ENCODE measurements around the gene HUWE1.

HUWE1 gene

GRCh38 chrX:53669258-53669657 lies 17.3 kb downstream of the HUWE1 start:
- Mint-ChIP-seq H3K27me3 (peaks cover 23% of the 10 kb centered on the region), H3K9me3 (no peaks in the 10 kb centered on the region), H3K4me3 (no peak overlapping the region), H3K36me3 (ENCODE audit: low read depth) (peaks cover 87% of the 10 kb centered on the region), H3K27ac (no peak overlapping the region), H3K4me1 (ENCODE audit: low read depth) (peaks cover 41% of the 10 kb centered on the region)
- DNase-seq = no peak

- Mint-ChIP-seq H3K36me3 (ENCODE audit: low read depth) (peaks cover 94% of the 10 kb centered on the region), H3K27ac (peak overlapping the region; percentile 7), H3K4me3 (no peak overlapping the region), H3K4me1 (ENCODE audit: low read depth) (peaks cover 42% of the 10 kb centered on the region), H3K9me3 (no peaks in the 10 kb centered on the region), H3K27me3 (peaks cover 24% of the 10 kb centered on the region)
- DNase-seq = no peak
Measured at GRCh38 chrX:53666171-53666570, 20.3 kb downstream of the HUWE1 start.

- DNase-seq = no peak
- Mint-ChIP-seq H3K27ac (peak overlapping the region; percentile 73), H3K4me3 (no peak overlapping the region), H3K9me3 (no peaks in the 10 kb centered on the region), H3K36me3 (ENCODE audit: low read depth) (peaks cover 92% of the 10 kb centered on the region), H3K4me1 (ENCODE audit: low read depth) (peaks cover 55% of the 10 kb centered on the region), H3K27me3 (peaks cover 25% of the 10 kb centered on the region)
Measured at GRCh38 chrX:53660004-53660403, 26.5 kb downstream of the HUWE1 start.

- no peak overlapping the region for H3K4me3 Mint-ChIP-seq
- H3K9me3 Mint-ChIP-seq = no peaks in the 10 kb centered on the region
- no peak for DNase-seq
- H3K36me3 Mint-ChIP-seq (ENCODE audit: low read depth) = peaks cover 92% of the 10 kb centered on the region
- H3K27me3 Mint-ChIP-seq = peaks cover 34% of the 10 kb centered on the region
- peaks cover 62% of the 10 kb centered on the region for H3K4me1 Mint-ChIP-seq (ENCODE audit: low read depth)
- peak overlapping the region; percentile 23 for H3K27ac Mint-ChIP-seq
Measured at GRCh38 chrX:53659039-53659438, 27.5 kb downstream of the HUWE1 start.

- peaks cover 90% of the 10 kb centered on the region for H3K36me3 Mint-ChIP-seq (ENCODE audit: low read depth)
- H3K9me3 Mint-ChIP-seq = no peaks in the 10 kb centered on the region
- peak overlapping the region; percentile 22 for H3K27ac Mint-ChIP-seq
- no peak overlapping the region for H3K4me3 Mint-ChIP-seq
- H3K4me1 Mint-ChIP-seq (ENCODE audit: low read depth) = peaks cover 57% of the 10 kb centered on the region
- no peak for DNase-seq
- H3K27me3 Mint-ChIP-seq = peaks cover 31% of the 10 kb centered on the region
Measured at GRCh38 chrX:53656845-53657244, 29.7 kb downstream of the HUWE1 start.

- peaks cover 47% of the 10 kb centered on the region for H3K4me1 Mint-ChIP-seq (ENCODE audit: low read depth)
- H3K36me3 Mint-ChIP-seq (ENCODE audit: low read depth) = peaks cover 91% of the 10 kb centered on the region
- H3K4me3 Mint-ChIP-seq = no peak overlapping the region
- H3K9me3 Mint-ChIP-seq = no peaks in the 10 kb centered on the region
- DNase-seq = no peak
- peak overlapping the region; percentile 80 for H3K27ac Mint-ChIP-seq
- peaks cover 38% of the 10 kb centered on the region for H3K27me3 Mint-ChIP-seq
Measured at GRCh38 chrX:53654376-53654775, 32.1 kb downstream of the HUWE1 start.

- Mint-ChIP-seq H3K4me3 (no peak overlapping the region), H3K36me3 (ENCODE audit: low read depth) (peaks cover 93% of the 10 kb centered on the region), H3K27me3 (peaks cover 34% of the 10 kb centered on the region), H3K4me1 (ENCODE audit: low read depth) (peaks cover 8% of the 10 kb centered on the region), H3K27ac (peak overlapping the region; percentile 38), H3K9me3 (no peaks in the 10 kb centered on the region)
- DNase-seq = no peak
Measured at GRCh38 chrX:53644751-53645150, 41.8 kb downstream of the HUWE1 start.

GRCh38 chrX:53642337-53642736 lies 44.2 kb downstream of the HUWE1 start:
- H3K4me3 Mint-ChIP-seq = no peak overlapping the region
- peaks cover 8% of the 10 kb centered on the region for H3K4me1 Mint-ChIP-seq (ENCODE audit: low read depth)
- peaks cover 92% of the 10 kb centered on the region for H3K36me3 Mint-ChIP-seq (ENCODE audit: low read depth)
- no peaks in the 10 kb centered on the region for H3K9me3 Mint-ChIP-seq
- no peak for DNase-seq
- peaks cover 27% of the 10 kb centered on the region for H3K27me3 Mint-ChIP-seq
- H3K27ac Mint-ChIP-seq = peak overlapping the region; percentile 12

- Mint-ChIP-seq H3K4me1 (ENCODE audit: low read depth) (peaks cover 7% of the 10 kb centered on the region), H3K9me3 (no peaks in the 10 kb centered on the region), H3K27ac (no peak overlapping the region), H3K4me3 (no peak overlapping the region), H3K36me3 (ENCODE audit: low read depth) (peaks cover 90% of the 10 kb centered on the region), H3K27me3 (peaks cover 27% of the 10 kb centered on the region)
- DNase-seq = no peak
Measured at GRCh38 chrX:53639257-53639656, 47.3 kb downstream of the HUWE1 start.

GRCh38 chrX:53637479-53637878 lies 49.0 kb downstream of the HUWE1 start:
- Mint-ChIP-seq H3K27me3 (peaks cover 30% of the 10 kb centered on the region), H3K4me3 (no peak overlapping the region), H3K27ac (no peak overlapping the region), H3K4me1 (ENCODE audit: low read depth) (peaks cover 7% of the 10 kb centered on the region), H3K36me3 (ENCODE audit: low read depth) (peaks cover 91% of the 10 kb centered on the region), H3K9me3 (no peaks in the 10 kb centered on the region)
- no peak for DNase-seq

- Mint-ChIP-seq H3K36me3 (ENCODE audit: low read depth) (peaks cover 95% of the 10 kb centered on the region), H3K27me3 (peaks cover 39% of the 10 kb centered on the region)
Measured at GRCh38 chrX:53631156-53631555, 55.4 kb downstream of the HUWE1 start.

GRCh38 chrX:53630261-53630660 lies 56.3 kb downstream of the HUWE1 start:
- Mint-ChIP-seq H3K4me3 (no peak overlapping the region), H3K9me3 (no peaks in the 10 kb centered on the region), H3K27me3 (peaks cover 32% of the 10 kb centered on the region), H3K27ac (peak overlapping the region; percentile 9), H3K4me1 (ENCODE audit: low read depth) (peaks cover 2% of the 10 kb centered on the region), H3K36me3 (ENCODE audit: low read depth) (peaks cover 93% of the 10 kb centered on the region)
- DNase-seq = no peak

More at GRCh38 chrX:53631156-53631555, 55.4 kb downstream of the HUWE1 start:
- H3K4me1 Mint-ChIP-seq (ENCODE audit: low read depth) = peaks cover 4% of the 10 kb centered on the region
- H3K27ac Mint-ChIP-seq = peak overlapping the region; percentile 6
- no peak for DNase-seq
- no peaks in the 10 kb centered on the region for H3K9me3 Mint-ChIP-seq
- no peak overlapping the region for H3K4me3 Mint-ChIP-seq

GRCh38 chrX:53622431-53622830 lies 64.1 kb downstream of the HUWE1 start:
- peaks cover 24% of the 10 kb centered on the region for H3K4me1 Mint-ChIP-seq (ENCODE audit: low read depth)
- H3K9me3 Mint-ChIP-seq = no peaks in the 10 kb centered on the region
- peaks cover 34% of the 10 kb centered on the region for H3K27me3 Mint-ChIP-seq
- H3K27ac Mint-ChIP-seq = peak overlapping the region; percentile 83
- peaks cover 93% of the 10 kb centered on the region for H3K36me3 Mint-ChIP-seq (ENCODE audit: low read depth)
- no peak for DNase-seq
- no peak overlapping the region for H3K4me3 Mint-ChIP-seq

- Mint-ChIP-seq H3K27ac (peak overlapping the region; percentile 83), H3K36me3 (ENCODE audit: low read depth) (peaks cover 94% of the 10 kb centered on the region), H3K27me3 (peaks cover 40% of the 10 kb centered on the region)
Measured at GRCh38 chrX:53621418-53621986, 65.0 kb downstream of the HUWE1 start.

GRCh38 chrX:53616946-53617345 lies 69.6 kb downstream of the HUWE1 start:
- H3K4me1 Mint-ChIP-seq (ENCODE audit: low read depth) = peaks cover 9% of the 10 kb centered on the region
- H3K9me3 Mint-ChIP-seq = no peaks in the 10 kb centered on the region
- H3K27ac Mint-ChIP-seq = peak overlapping the region; percentile 34
- no peak for DNase-seq
- H3K4me3 Mint-ChIP-seq = no peak overlapping the region
- H3K27me3 Mint-ChIP-seq = peaks cover 37% of the 10 kb centered on the region
- peaks cover 95% of the 10 kb centered on the region for H3K36me3 Mint-ChIP-seq (ENCODE audit: low read depth)

More at GRCh38 chrX:53621418-53621986, 65.0 kb downstream of the HUWE1 start:
- no peak overlapping the region for H3K4me3 Mint-ChIP-seq
- H3K4me1 Mint-ChIP-seq (ENCODE audit: low read depth) = peaks cover 24% of the 10 kb centered on the region
- no peak for DNase-seq
- H3K9me3 Mint-ChIP-seq = no peaks in the 10 kb centered on the region

- H3K36me3 Mint-ChIP-seq (ENCODE audit: low read depth) = peaks cover 97% of the 10 kb centered on the region
- no peaks in the 10 kb centered on the region for H3K9me3 Mint-ChIP-seq
- H3K4me3 Mint-ChIP-seq = no peak overlapping the region
- H3K4me1 Mint-ChIP-seq (ENCODE audit: low read depth) = no peaks in the 10 kb centered on the region
- H3K27ac Mint-ChIP-seq = no peak overlapping the region
- DNase-seq = no peak
- peaks cover 33% of the 10 kb centered on the region for H3K27me3 Mint-ChIP-seq
Measured at GRCh38 chrX:53606456-53606855, 80.1 kb downstream of the HUWE1 start.

All from activated T-cell treated with anti-CD3 and anti-CD28 coated beads, Interleukin-2, amount 50 U/mL, for 24 hours (primary cell).